Measurements from ENCODE around the gene VAV2.
"Not testable (repeated sequence)": the region's sequence is repeated elsewhere in the genome, so short reads cannot be mapped to it uniquely, and the experiment has no call there.

VAV2 gene

DNA sequence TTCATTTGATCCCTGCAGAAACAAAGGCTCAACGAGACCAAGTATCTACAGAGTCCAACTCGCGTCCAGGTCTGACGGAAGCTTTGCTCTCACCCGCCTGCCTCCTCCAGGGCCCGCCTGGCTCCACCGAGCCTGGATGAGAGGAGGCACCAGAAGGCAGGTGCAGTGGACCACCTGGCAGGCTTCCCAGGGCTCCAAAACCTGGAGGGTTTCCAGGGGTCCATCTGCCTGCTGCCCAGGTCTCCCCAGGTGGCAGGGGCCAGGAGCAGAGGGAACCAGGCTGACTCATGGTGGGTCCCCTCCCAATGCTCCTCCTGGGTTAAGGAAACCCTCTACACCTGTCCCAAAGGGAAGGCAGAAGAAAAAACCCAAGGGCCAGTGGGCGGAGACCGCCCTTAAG, 59.5 kb downstream of the VAV2 start:
- in situ Hi-C loops (cut with HindIII; ENCODE audit: low pct_unique_long_range_greater_than_20kb, low sequenced_read_pairs), result no loop called here
- no peak for DNase-seq (ENCODE audit: low read depth in 1 of 2, low spot score in 1 of 2)
- TF ChIP-seq JUND (IDR thresholded peaks at IDR 0.05; ENCODE audit: low read depth), result no peak

DNA sequence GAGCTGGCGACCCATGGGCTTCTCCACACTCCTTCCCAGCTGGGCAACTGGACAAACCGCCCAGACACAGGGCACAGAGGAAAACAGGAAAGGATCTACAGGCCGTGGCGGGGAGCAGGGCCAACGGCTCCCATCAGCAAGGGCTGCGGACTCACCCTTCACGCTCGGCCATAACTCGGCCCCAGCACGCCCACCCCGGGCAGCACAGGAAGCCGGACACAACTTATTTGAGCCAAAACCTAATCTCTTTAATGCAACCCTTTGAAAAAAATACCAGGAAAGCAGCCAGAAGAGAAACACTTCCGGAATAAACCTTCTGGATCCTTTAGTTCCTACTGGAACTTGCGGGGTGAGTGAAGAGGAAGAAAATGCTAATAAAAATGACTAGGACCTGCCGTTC, 59.9 kb downstream of the VAV2 start:
- no peak for TF ChIP-seq JUND (IDR thresholded peaks at IDR 0.05; ENCODE audit: low read depth)
- no peak for DNase-seq (ENCODE audit: low read depth in 1 of 2, low spot score in 1 of 2)
- in situ Hi-C loops (cut with HindIII; ENCODE audit: low pct_unique_long_range_greater_than_20kb, low sequenced_read_pairs), result no loop called here

DNA sequence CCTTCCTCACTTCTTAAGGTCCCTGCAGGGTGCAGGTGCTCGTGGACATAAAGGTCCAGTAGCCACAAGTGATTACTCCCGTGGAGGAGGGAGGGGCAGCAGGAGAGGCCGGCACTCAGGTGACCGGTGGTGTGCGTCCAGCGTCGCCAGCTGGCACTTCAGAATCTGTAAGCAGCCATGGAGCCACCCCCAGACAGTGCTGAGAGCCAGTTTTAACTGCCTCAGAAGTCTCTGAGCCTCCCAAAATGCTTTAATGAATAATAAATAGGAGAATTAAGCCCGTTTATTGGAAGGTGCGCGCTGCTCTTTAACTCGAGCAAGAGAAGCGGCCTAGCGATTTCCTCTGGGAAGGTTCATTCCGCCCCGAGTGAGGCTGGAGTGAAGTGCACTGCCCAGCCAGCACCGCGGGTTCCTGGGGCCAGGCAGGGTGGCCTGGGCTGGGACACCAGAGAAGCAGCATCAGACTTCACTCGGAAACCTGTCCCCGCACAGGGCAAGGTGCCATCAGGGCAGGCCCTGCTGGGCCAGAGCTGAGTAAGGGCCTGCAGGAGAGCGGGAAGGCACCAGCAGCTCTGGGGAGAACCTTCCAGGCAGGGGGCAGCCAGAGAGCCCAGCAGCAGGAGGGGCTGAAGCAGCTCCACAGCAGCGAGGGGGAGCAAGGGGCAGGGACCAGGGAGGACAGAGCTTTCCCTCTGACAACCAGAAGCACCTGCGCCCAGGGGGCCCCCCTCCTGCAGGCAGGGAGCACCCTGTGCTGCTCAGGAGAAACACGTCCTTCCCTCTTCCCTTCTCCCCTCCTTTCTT, 61.2 kb downstream of the VAV2 start:
- in situ Hi-C loops (cut with HindIII; ENCODE audit: low pct_unique_long_range_greater_than_20kb, low sequenced_read_pairs), result no loop called here
- TF ChIP-seq JUND (IDR thresholded peaks at IDR 0.05; ENCODE audit: low read depth), result no peak
- DNase-seq (ENCODE audit: low read depth in 1 of 2, low spot score in 1 of 2), result no peak

DNA sequence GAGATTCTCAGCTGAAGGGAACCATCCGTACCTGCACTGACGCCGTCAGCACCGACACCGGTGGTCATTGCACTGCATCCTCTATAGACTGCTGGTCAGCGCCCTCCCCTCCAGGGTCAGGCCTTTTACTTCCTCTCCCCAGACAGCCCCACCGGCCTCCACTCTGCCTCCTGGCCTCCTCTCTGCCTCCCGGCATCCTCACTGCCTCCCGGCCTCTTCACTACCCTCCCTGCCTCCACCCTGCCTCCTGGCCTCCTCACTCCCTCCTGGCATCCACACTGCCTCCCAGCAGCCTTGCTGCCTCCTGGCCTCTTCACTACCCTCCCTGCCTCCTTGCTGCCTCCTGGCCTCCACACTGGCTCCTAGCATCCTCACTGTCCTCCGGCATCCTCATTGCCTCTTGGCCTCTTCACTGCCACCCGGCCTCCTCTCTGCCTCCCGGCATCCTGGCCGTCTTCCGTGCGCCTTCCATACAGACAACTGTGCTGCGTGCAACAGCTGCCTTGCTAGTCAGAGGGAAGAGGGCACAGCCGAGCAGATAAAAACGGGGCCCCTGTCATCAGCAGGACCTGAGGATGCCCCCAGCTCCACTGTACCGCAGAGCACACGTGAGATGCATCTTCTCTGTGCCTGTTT, 62.0 kb downstream of the VAV2 start:
- in situ Hi-C loops (cut with HindIII; ENCODE audit: low pct_unique_long_range_greater_than_20kb, low sequenced_read_pairs), result no loop called here
- no peak for TF ChIP-seq JUND (IDR thresholded peaks at IDR 0.05; ENCODE audit: low read depth)
- no peak for DNase-seq (ENCODE audit: low read depth in 1 of 2, low spot score in 1 of 2)

DNA sequence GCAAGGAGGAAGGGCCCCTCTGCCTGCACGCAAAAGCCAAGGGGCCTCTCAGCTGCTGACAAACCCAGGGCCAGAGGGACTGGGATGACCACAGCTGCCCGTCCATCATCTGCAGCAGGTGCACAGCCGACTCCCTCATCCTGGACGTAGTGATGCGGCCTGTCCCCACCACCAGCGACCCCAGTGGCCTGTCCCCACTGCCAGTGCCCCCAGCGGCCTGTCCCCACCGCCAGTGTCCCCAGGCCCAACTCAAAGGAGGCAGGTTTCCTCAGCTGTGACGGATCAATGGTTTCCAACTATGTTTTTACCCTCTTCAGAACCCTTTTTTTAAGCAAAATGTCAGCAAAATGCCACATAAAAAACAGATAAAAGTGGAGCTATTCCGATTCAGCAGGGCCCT, 62.5 kb downstream of the VAV2 start:
- no peak for TF ChIP-seq JUND (IDR thresholded peaks at IDR 0.05; ENCODE audit: low read depth)
- in situ Hi-C loops (cut with HindIII; ENCODE audit: low pct_unique_long_range_greater_than_20kb, low sequenced_read_pairs), result no loop called here

DNA sequence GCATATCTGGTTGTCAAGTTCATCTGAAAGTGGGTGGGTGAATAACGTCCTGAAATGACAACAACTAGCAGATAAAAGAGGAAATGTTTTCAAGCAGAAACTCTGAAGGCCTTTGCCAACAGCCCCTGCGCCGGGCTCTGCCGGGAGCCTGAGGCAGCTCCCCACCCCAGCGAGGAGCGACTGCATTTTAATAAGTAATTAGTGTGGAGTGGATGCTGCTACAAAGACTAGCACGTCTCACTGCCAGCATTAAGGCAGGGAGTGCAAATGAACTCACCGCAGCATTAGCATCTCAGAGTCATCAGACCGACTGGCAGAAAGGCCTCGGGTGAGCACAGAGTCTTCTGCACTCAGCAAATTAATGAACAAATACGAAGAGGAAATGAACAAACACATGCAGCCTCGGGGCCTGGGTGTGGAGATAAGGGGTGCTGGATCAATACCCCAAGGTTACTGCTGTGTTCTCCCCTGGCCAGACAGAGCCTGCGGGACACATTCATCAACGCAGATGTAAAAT, 63.8 kb downstream of the VAV2 start:
- no peak for TF ChIP-seq JUND (IDR thresholded peaks at IDR 0.05; ENCODE audit: low read depth)
- in situ Hi-C loops (cut with HindIII; ENCODE audit: low pct_unique_long_range_greater_than_20kb, low sequenced_read_pairs), result no loop called here
- no peak for DNase-seq (ENCODE audit: low read depth in 1 of 2, low spot score in 1 of 2)

More for the DNA sequence above, 62.5 kb downstream of the VAV2 start:
- no peak for DNase-seq (ENCODE audit: low read depth in 1 of 2, low spot score in 1 of 2)

DNA sequence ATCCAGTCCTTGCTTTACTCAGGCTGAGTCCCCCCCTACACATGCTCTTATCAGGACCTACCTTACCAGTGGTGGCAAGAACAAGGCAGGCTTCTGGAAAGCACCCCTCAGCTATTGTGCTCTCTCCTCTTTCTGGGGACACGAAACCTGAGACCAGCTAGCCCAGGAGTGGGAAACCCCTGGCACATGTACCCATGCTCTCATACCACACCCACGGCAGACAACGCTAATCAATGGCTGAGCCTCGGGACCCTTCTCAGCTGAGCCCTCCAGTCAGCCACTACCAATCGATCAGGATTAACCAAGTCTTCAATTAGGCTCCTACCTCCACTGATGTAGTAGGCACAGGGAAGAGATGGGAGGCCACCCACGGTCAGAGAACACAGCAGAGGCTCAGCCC, 65.1 kb downstream of the VAV2 start:
- DNase-seq (ENCODE audit: low read depth in 1 of 2, low spot score in 1 of 2), result no peak
- TF ChIP-seq JUND (IDR thresholded peaks at IDR 0.05; ENCODE audit: low read depth), result no peak
- in situ Hi-C loops (cut with HindIII; ENCODE audit: low pct_unique_long_range_greater_than_20kb, low sequenced_read_pairs), result no loop called here

DNA sequence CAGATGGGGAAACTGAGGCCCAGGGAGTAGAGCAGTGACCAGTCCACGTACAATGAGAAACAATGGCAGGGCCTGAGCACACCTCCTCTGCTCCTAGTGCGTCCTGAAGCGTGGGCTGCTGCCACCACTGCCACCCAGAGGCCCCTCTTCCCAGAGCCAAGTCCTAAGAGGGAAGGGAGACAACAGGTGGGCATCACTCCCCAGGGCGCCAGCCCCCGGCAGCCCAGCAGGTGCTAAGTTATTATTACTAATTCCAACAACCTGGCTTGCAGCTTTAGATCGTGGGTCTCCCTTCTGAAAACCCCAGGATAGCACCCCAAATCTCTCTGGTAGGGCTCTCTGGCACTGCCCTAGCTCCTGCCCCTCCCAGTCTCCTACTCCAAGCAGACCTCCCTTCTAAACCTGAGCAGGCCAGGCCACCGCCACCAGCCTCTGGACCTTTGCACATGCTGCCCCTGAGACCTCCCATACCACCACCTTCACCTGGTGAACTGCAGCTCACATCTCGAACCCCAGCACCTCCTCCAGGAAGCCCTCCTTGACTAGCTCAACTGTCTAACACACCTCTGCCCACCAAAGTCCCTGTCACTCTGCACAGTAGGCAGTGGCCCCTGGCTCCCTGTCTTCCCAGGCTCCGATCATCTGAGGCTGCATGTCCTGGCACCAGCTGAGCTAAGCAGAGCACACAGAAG, 65.8 kb downstream of the VAV2 start:
- in situ Hi-C loops (cut with HindIII; ENCODE audit: low pct_unique_long_range_greater_than_20kb, low sequenced_read_pairs), result no loop called here
- DNase-seq (ENCODE audit: low read depth in 1 of 2, low spot score in 1 of 2), result no peak
- TF ChIP-seq JUND (IDR thresholded peaks at IDR 0.05; ENCODE audit: low read depth), result no peak

DNA sequence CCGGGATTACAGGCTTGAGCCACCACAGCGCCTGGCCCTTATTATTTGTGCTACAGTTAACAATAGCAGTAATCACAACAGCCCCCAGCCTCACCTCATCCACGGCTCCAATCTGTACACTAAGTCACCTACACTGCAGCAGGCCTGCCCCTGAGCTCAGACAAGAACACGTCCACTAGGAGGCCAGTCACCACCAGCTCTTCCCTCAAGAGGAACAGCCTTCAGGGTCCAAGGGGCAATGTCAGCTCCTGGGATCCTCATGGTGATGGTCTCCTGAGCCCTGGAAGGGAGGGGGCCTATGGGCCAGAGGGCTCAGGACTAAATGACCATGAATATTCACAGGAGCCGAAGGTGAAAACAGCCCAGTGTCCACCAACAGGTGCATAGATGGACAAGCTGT, 67.7 kb downstream of the VAV2 start:
- no peak for DNase-seq (ENCODE audit: low read depth in 1 of 2, low spot score in 1 of 2)
- TF ChIP-seq JUND (IDR thresholded peaks at IDR 0.05; ENCODE audit: low read depth), result no peak
- in situ Hi-C loops (cut with HindIII; ENCODE audit: low pct_unique_long_range_greater_than_20kb, low sequenced_read_pairs), result no loop called here

DNA sequence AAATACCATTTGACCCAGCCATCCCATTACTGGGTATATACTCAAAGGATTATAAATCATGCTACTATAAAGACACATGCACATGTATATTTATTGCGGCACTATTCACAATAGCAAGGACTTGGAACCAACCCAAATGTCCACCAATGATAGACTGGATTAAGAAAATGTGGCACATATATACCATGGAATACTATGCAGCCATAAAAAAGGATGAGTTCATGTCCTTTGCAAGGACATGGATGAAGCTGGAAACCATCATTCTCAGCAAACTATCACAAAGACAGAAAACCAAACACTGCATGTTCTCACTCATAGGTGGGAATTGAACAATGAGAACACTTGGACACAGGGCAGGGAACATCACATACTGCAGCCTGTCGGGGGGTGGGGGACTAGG, 68.5 kb downstream of the VAV2 start:
- in situ Hi-C loops (cut with HindIII; ENCODE audit: low pct_unique_long_range_greater_than_20kb, low sequenced_read_pairs); DNase-seq (ENCODE audit: low read depth in 1 of 2, low spot score in 1 of 2): not testable (repeated sequence)

DNA sequence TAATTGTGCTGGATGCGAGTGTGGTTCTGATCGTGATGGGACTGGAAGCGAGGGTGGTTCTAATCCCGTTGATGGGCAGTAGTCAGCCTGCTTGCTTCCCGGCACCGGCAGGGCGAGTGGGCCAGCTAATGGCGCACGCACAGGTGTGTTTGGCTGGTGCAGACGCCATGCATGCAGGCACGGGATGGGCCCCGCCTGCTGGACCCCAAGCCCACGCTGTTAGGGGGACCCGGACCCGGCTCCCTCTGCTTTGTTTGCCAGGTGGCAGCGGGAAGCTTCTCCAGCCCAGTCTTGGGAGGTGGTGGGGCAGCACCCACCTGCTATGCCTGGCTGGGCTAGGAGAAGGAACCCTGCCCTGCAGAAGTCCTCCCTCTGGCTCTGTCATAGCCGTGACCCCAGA, 70.3 kb downstream of the VAV2 start:
- in situ Hi-C loops (cut with HindIII; ENCODE audit: low pct_unique_long_range_greater_than_20kb, low sequenced_read_pairs), result no loop called here
- no peak for DNase-seq (ENCODE audit: low read depth in 1 of 2, low spot score in 1 of 2)
- TF ChIP-seq JUND (IDR thresholded peaks at IDR 0.05; ENCODE audit: low read depth), result no peak

DNA sequence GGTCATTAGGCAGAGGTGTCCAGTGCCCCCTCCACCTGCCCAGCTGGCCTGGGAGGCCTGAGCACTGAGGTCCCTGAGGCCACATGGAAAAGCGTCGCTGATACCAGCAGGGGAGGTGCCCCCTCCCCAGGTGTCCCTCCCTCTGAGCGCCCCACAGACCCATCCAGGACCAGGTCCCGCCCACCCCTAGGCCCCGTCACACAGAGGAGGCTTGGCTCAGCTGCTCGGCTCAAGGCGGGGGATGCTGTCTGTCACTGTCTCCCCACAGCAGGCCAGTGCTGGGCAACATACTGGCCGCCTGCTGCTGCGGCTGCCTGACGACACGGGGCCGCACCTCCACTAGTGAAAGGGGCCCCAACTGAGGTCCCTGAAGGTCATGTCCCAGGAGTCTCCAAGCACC, 71.7 kb downstream of the VAV2 start:
- DNase-seq (ENCODE audit: low read depth in 1 of 2, low spot score in 1 of 2), result no peak
- in situ Hi-C loops (cut with HindIII; ENCODE audit: low pct_unique_long_range_greater_than_20kb, low sequenced_read_pairs), result no loop called here
- TF ChIP-seq JUND (IDR thresholded peaks at IDR 0.05; ENCODE audit: low read depth), result no peak
